ENCODE results near the gene TMEM117.
"Not testable (repeated sequence)": the region's sequence is repeated elsewhere in the genome, so short reads cannot be mapped to it uniquely, and the experiment has no call there.

TMEM117 gene

DNA sequence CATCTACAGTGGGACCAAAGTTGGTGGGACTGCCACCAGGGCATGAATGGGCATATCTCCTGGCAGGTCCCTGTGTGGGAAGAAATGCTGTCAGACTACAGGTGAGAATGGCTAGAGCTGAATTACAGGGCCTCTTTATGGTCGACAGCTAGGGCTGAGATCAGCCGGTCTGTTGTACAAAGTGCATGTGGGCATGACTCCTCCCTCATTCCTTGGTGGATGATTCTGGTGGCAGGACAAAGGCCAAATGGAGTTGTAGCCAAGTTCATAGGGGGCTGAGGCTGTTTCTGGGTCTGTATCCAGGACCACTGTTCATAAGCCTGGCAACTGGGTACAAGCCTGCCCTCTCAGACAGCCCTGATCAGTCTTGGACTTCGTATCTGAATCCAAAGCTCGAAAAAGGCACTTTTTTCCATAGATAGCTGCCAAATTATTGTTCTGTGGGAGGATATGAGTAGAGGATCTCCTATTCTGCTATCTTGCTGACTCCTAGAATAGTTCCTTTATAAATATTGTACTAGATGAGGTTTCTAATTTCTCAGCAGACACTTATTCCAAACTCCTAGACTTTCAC is 460.8 kb downstream of the TMEM117 start:
- no peak for DNase-seq (ENCODE audit: low read depth in 2 of 2)

DNA sequence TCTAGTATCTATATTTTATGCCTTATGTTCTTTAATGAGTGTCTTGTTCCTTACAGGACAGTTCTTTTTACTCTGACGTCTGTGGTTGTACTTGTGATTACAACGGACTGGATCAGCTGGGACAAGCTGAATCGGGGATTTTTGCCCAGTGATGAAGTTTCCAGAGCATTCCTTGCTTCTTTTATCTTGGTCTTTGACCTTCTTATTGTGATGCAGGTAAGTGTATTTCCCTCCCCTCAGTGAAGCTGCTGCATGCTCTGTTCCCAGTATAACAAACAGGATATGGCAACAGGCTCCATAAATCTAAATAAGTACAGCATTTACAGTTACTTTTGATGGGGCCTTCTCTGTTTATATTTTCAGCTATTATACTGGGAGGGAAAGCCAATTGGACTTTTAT is 463.6 kb downstream of the TMEM117 start:
- no peak for DNase-seq (ENCODE audit: low read depth in 2 of 2)

- DNase-seq (ENCODE audit: low read depth in 2 of 2): no peak
Observed at GRCh38 chr12:44307506-44308168, 471.8 kb downstream of the TMEM117 start.

DNA sequence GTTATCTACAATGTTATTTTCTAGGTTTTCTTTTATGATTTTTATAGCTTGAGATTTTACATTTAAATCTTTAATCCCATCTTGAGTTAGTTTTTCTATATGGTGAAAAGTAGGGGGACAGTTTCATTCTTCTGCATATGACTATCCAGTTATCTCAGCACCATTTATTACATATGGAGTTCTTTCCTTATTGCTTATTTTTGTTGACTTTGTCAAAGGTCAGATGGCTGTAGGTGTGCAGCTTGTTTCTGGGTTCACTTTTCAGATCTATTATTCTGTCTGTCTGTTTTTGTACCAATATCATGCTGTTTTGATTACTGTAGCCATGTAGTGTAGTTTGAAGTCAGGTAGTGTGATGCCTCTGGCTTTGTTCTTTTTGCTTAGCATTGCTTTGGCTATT is 477.3 kb downstream of the TMEM117 start:
- DNase-seq (ENCODE audit: low read depth in 2 of 2): no peak

DNA sequence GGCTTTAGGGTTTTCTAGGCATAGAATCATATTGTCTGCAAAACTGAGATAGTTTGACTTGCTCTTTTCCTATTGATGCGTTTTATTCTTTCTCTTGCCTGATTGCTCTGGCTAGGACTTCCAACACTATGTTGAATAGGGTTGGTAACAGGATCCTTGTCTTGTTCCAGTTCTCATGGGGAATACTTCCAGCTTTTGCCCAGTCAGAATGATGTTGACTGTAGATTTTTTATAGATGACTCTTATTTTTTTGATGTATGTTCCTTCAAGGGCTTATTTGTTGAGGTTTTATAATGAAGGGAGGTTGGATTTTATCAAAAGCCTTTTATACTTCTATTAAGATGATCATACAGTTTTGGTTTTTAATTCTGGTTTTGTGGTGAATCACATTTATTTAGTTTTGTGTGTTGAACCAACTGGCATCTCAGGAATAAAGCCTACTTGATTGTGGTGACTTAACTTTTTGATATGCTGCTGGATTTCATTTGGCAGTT is 478.2 kb downstream of the TMEM117 start:
- no peak for DNase-seq (ENCODE audit: low read depth in 2 of 2)

- DNase-seq (ENCODE audit: low read depth in 2 of 2): no peak
Observed at GRCh38 chr12:44317651-44318126, 481.8 kb downstream of the TMEM117 start.

DNA sequence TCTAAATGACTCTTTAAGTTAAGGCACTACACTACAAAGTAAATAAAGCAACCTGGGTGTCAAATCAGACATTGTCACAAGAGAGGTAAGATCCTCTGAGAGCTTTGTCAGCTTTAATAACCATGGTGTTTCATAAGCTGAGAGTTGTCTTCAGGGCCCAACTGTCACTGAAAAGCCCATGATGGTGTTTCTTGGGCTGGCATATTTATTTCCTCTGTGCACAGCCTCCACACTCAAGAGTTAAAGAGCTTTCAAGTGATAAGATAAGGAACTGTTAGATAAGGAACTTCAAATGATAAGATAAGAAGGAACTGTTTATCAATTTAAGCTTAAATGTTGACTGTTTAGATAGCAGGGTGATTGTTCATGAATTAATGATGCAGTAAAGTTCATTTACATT is 495.4 kb downstream of the TMEM117 start:
- no peak for DNase-seq (ENCODE audit: low read depth in 2 of 2)

- no peak for DNase-seq (ENCODE audit: low read depth in 2 of 2)
Observed at GRCh38 chr12:44334347-44334746, 498.5 kb downstream of the TMEM117 start.

DNA sequence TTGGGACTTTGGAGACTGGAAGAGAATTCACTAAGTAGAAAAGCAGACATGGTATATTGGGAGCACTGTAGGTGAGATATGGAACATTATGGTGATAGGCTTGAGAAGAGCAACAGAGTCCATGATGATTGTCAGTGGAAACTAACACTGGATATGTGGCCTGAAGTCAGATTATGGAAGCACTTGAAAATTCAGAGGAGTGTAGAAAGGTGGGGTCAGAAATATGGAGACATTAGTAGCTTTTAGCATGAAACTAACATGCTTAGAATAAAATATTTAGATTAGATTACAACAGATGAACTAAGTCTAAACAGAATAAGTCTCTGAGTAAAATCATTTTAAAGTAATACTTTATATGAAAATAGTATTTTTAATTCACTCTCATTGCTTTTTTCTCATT is 499.1 kb downstream of the TMEM117 start:
- no peak for DNase-seq (ENCODE audit: low read depth in 2 of 2)

DNA sequence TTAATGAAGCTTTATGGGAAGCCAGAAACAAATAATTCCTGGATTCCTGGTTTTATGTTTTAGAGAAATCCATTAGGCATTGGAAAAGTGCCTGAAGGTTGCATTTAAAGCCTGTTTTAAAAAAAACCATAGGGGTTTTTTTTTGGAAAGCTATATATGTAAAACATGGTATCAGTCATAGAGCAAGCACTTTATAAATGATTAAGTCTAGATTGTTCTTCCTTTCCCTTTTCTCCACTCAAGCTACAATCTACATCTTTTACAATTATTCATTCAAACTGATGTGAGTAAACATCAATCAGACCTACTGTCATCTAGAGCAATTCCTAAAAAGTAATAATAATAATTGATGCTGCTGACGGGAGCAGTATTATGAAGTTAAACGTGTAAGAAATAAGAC is 500.7 kb downstream of the TMEM117 start:
- no peak for DNase-seq (ENCODE audit: low read depth in 2 of 2)

DNA sequence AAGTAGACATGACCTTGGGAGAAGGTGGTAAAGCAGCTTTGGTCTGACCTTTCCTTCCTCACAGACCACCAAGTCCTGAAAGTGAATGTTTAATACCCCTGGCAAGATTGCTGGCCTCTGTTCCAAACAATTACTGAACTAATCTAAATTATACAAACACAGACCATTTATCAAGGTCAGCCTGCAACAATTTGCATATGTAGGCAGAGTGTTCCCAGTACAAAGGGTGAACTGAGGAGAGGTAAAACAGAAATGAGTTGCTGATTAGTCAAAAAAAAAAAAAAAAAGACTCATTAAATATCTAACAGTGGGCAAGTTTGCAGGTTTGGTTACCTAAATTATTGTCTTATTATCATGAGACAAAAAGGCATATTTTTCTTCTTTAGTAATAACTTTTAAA is 506.5 kb downstream of the TMEM117 start:
- DNase-seq (ENCODE audit: low read depth in 2 of 2): no peak

DNA sequence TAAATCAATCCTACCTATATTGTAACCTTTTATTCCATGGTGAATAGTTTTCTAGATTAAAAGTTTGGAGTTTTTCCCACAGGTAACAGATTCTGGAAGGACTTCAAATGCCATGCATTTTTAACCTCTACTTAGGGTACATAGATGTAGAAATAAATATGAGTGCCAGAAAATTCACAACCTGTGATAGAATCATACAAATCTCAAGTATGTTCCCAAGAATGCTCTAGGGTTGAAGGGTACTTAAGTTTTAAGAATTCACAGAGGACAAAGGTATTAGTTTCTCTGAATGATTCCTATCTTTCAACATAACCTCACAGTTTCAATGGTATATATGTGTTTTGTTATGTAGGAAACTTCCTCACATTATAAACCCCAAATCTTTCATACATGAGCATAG is 511.3 kb downstream of the TMEM117 start:
- no peak for DNase-seq (ENCODE audit: low read depth in 2 of 2)

- no peak for DNase-seq (ENCODE audit: low read depth in 2 of 2)
Observed at GRCh38 chr12:44357494-44357893, 521.6 kb downstream of the TMEM117 start.

DNA sequence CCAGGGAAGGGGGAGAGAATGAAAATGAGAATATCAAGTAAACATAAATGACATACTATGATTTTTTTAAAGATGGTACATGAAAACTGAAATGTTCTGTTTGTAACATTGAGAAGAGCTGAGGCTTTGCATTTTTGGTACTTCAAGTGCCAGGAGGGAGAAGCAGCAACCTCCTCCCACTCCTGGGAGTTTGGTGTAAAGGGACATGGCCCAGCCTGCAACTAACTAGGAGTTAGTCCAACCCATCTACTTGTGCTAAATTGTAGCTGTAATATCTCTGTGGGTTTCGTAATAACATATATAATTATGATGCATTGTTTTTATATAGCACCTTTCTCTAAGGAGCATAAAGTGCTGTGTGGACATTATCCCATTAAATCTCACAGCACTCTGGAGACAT is 522.8 kb downstream of the TMEM117 start:
- DNase-seq (ENCODE audit: low read depth in 2 of 2): no peak

GRCh38 chr12:44362947-44363346 is 527.1 kb downstream of the TMEM117 start:
- no peak for DNase-seq (ENCODE audit: low read depth in 2 of 2)

DNA sequence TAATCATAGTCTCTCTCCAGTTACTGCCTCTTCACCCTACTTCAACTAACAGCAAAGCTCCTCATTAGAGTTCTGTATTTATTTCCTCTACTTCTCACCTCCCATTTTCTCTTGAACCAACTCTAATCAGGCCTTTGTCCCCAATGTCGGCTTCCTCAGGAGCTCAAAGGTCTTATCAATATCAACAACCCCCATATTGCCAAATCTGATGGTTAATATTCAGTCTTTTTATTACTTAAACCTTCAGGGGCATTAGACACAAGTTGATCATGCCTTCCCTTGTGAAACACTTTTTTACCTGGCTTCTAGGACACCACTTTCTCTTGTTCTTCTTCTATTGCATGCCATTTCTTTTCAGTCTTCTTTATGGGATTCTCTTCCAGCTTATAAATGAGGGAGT is 531.3 kb downstream of the TMEM117 start:
- DNase-seq (ENCODE audit: low read depth in 2 of 2): no peak

DNA sequence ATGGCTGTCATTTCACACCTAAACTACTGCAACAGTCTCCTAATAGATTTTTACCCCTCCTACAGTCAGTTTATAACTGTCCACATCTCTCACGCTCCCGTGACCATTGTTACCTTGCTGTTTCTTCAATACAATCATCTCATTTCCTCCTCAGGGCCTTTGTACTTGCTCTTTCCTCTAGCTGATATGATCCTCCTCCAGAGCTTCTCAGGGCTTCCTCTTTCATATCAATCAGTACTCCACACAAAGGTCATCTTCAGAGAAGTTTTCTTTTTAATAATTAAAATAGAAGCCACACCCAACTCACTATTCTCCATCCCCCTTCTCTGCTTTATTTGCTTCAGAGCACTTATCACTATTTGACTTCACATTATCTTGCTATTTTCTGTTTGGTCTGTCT is 532.0 kb downstream of the TMEM117 start:
- DNase-seq (ENCODE audit: low read depth in 2 of 2): no peak

GRCh38 chr12:44369998-44370397 is 534.1 kb downstream of the TMEM117 start:
- no peak for DNase-seq (ENCODE audit: low read depth in 2 of 2)

DNA sequence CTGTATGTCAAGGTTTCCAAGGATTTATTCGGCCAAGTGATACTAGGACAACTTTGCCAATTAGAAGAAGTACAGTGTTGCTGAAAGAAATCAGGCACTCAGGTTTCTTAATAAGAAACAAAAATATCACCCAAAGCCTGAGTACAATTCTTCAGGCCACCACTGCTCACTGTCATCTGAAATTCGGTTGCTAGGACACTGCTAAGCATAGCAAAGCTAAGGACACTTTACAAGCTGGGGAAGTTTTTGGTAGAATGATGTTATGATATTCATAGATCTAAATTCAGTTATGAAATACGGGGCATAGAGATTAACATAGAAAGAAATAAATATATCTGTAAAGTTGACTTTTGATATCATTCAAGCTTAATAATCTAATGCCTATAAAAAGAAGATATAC is 535.1 kb downstream of the TMEM117 start:
- no peak for DNase-seq (ENCODE audit: low read depth in 2 of 2)

DNA sequence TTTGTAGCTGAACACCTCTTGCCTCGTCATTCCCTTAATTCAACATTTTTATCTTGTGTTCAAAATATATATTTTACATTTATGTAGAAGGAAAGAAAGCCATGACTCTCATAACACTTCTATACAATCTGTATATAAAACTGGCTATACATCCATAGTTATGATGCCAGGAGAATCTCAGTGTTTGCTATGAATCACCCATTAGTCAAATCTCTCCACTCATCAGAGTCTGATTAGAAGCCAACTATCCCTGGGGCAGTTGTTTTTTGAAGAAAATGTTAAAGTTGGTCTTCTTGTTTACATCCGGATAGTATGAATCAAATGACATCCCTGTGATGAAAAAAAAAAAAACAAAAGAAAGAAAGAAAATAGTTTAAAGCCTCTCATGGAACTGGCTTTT is 536.4 kb downstream of the TMEM117 start:
- DNase-seq (ENCODE audit: low read depth in 2 of 2): no peak

GRCh38 chr12:44375694-44376093 is 539.8 kb downstream of the TMEM117 start:
- no peak for DNase-seq (ENCODE audit: low read depth in 2 of 2)

DNA sequence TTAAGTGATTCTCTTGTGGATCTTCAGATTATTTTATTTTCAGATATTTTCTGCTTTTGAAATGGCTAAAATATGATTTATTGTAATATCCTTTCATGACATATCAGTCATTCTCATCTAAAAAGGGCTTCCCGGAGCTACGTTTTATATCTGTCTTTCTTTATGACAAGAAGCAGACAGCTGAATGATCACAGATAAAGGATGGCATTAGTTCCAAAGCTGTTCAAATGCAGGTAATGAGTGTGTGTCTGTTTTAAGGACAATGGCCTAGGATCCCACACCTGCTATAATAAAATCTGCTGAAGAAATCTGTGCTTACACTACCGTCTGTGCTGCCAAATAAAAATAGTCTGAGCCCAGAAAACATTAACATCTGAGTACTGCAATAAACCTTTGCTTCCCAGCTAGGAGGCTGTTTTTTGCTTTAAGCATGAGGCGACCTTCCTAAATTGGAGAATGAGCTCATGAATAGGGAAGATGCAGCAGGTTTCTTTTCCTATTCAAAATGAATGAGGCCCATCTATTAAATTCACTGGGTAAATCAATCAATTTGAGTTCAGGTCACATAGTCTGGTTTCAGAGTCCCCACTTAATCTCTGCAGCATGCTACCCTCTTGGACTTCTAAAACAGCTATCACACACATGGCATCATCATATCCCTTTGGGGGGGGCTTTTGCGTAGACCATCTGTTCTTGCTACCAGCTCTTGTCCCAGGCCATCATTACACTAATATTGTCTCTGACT is 541.7 kb downstream of the TMEM117 start:
- no peak for DNase-seq (ENCODE audit: low read depth in 2 of 2)

DNA sequence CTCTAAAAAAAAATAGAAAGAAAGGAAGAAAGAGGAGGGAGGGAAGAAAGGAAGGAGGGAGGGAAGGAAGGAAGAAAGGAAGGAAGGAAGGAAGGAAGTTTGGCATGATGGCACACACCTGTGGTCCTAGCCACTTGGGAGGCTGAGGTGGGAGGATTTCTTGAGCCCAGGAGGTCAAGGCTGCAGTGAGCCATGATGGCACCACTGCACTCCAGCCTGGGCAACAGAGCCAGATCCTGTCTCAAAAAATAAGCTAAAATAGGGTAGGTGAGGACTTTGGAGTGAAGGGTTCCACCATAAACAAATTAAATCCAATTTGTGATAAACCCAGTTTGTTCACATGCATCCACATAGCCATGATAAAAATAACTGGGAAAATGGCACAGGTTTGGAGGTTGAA is 543.2 kb downstream of the TMEM117 start:
- DNase-seq (ENCODE audit: low read depth in 2 of 2): not testable (repeated sequence)
